IPS-15b (cell line): ENCODE measurements around the gene OR13C4.
"Not testable (repeated sequence)": the region's sequence is repeated elsewhere in the genome, so short reads cannot be mapped to it uniquely, and the experiment has no call there.

Source experiments
- H3K27me3 ChIP-seq: one replicate; pipeline ENCODE4 v1.6.1; 2013; ENCODE audit warnings: low read length; ENCODE audit not compliant: control insufficient read depth, insufficient read depth
- H3K36me3 ChIP-seq: one replicate; pipeline ENCODE4 v1.6.1; 2013; ENCODE audit warnings: low read length; ENCODE audit not compliant: control insufficient read depth, insufficient read depth
- H3K4me1 ChIP-seq: one replicate; pipeline ENCODE4 v1.6.1; 2013; ENCODE audit warnings: mild to moderate bottlenecking, low read length; ENCODE audit not compliant: control insufficient read depth, insufficient read depth
- H3K4me3 ChIP-seq: one replicate; pipeline ENCODE4 v1.5.1; 2013; ENCODE audit warnings: low read depth, low read length
- H3K9ac ChIP-seq: one replicate; pipeline ENCODE4 v1.6.1; 2013; ENCODE audit warnings: low read depth, mild to moderate bottlenecking, low read length
- H3K9me3 ChIP-seq: one replicate; pipeline ENCODE4 v1.6.1; 2013; ENCODE audit warnings: mild to moderate bottlenecking, low read length; ENCODE audit not compliant: control insufficient read depth, insufficient read depth

The OR13C4 gene

GRCh38 chr9:104527109-104527508, at the start of gene OR13C4:
Gene OR13C4 (minus strand): TSS chr9:104527209. CDS start chr9:104527209, 0 bp downstream.
- no peaks in the 10 kb centered on the region for H3K36me3 ChIP-seq
- no peak within 1 kb of the TSS for H3K4me3 ChIP-seq
- H3K27me3 ChIP-seq: no peaks in the 10 kb centered on the region
- H3K4me1 ChIP-seq: no peaks in the 10 kb centered on the region
- no peak within 1 kb of the TSS for H3K9ac ChIP-seq
- no peaks in the 10 kb centered on the region for H3K9me3 ChIP-seq

- H3K4me3 ChIP-seq: no peak overlapping the region
- no peaks in the 10 kb centered on the region for H3K36me3 ChIP-seq
- H3K27me3 ChIP-seq: no peaks in the 10 kb centered on the region
- H3K9me3 ChIP-seq: no peaks in the 10 kb centered on the region
- no peak overlapping the region for H3K9ac ChIP-seq
- H3K4me1 ChIP-seq: no peaks in the 10 kb centered on the region
Observed at GRCh38 chr9:104575456-104575855, 48.4 kb upstream of the OR13C4 start.

GRCh38 chr9:104572612-104573011, 45.6 kb upstream of the OR13C4 start:
- H3K4me1 ChIP-seq: no peaks in the 10 kb centered on the region
- no peaks in the 10 kb centered on the region for H3K36me3 ChIP-seq
- no peak overlapping the region for H3K4me3 ChIP-seq
- H3K9me3 ChIP-seq: no peaks in the 10 kb centered on the region
- H3K27me3 ChIP-seq: no peaks in the 10 kb centered on the region
- H3K9ac ChIP-seq: no peak overlapping the region

- Histone ChIP-seq H3K9ac (no peak within 1 kb of the TSS), H3K27me3 (no peaks in the 10 kb centered on the region), H3K4me3 (no peak within 1 kb of the TSS), H3K4me1 (no peaks in the 10 kb centered on the region), H3K9me3 (no peaks in the 10 kb centered on the region), H3K36me3 (no peaks in the 10 kb centered on the region)
Observed at GRCh38 chr9:104568868-104569267, 41.9 kb upstream of the OR13C4 start, which contains the start of gene OR13C8. Gene OR13C8 (plus strand): TSS chr9:104569168. CDS start chr9:104569168, 0 bp downstream.

GRCh38 chr9:104564358-104564757, 37.3 kb upstream of the OR13C4 start:
- Histone ChIP-seq H3K4me3 (no peak overlapping the region), H3K36me3 (no peaks in the 10 kb centered on the region), H3K9ac (no peak overlapping the region), H3K9me3 (no peaks in the 10 kb centered on the region), H3K4me1 (no peaks in the 10 kb centered on the region), H3K27me3 (no peaks in the 10 kb centered on the region)

- H3K4me1 ChIP-seq: no peaks in the 10 kb centered on the region
- no peaks in the 10 kb centered on the region for H3K27me3 ChIP-seq
- no peak overlapping the region for H3K4me3 ChIP-seq
- no peaks in the 10 kb centered on the region for H3K9me3 ChIP-seq
- H3K9ac ChIP-seq: no peak overlapping the region
- H3K36me3 ChIP-seq: no peaks in the 10 kb centered on the region
Observed at GRCh38 chr9:104556830-104557634, 30.0 kb upstream of the OR13C4 start.

GRCh38 chr9:104555521-104555920, 28.5 kb upstream of the OR13C4 start:
- Histone ChIP-seq H3K9ac (no peak overlapping the region), H3K4me1 (no peaks in the 10 kb centered on the region), H3K9me3 (no peaks in the 10 kb centered on the region), H3K27me3 (no peaks in the 10 kb centered on the region), H3K4me3 (no peak overlapping the region), H3K36me3 (no peaks in the 10 kb centered on the region)

- Histone ChIP-seq H3K9me3 (no peaks in the 10 kb centered on the region), H3K36me3 (no peaks in the 10 kb centered on the region), H3K4me3 (no peak overlapping the region), H3K4me1 (no peaks in the 10 kb centered on the region), H3K27me3 (no peaks in the 10 kb centered on the region), H3K9ac (no peak overlapping the region)
Observed at GRCh38 chr9:104553261-104553660, 26.3 kb upstream of the OR13C4 start.

GRCh38 chr9:104544644-104545043, 17.6 kb upstream of the OR13C4 start:
- Histone ChIP-seq H3K27me3 (no peaks in the 10 kb centered on the region), H3K4me3 (no peak overlapping the region), H3K9ac (no peak overlapping the region), H3K4me1 (no peaks in the 10 kb centered on the region), H3K36me3 (no peaks in the 10 kb centered on the region), H3K9me3 (no peaks in the 10 kb centered on the region)

GRCh38 chr9:104539275-104539674, 12.3 kb upstream of the OR13C4 start:
- Histone ChIP-seq H3K27me3 (no peaks in the 10 kb centered on the region), H3K36me3 (no peaks in the 10 kb centered on the region), H3K4me3 (no peak overlapping the region), H3K9ac (no peak overlapping the region), H3K9me3 (no peaks in the 10 kb centered on the region), H3K4me1 (no peaks in the 10 kb centered on the region)

GRCh38 chr9:104536756-104537155, 9.7 kb upstream of the OR13C4 start, which contains the start of gene OR13C3:
Gene OR13C3 (minus strand): TSS chr9:104536856. CDS start chr9:104536723, 133 bp downstream.
- no peaks in the 10 kb centered on the region for H3K36me3 ChIP-seq
- no peaks in the 10 kb centered on the region for H3K4me1 ChIP-seq
- no peak within 1 kb of the TSS for H3K9ac ChIP-seq
- H3K27me3 ChIP-seq: no peaks in the 10 kb centered on the region
- no peak within 1 kb of the TSS for H3K4me3 ChIP-seq
- H3K9me3 ChIP-seq: no peaks in the 10 kb centered on the region

- H3K36me3 ChIP-seq, H3K4me3 ChIP-seq, H3K9me3 ChIP-seq, H3K4me1 ChIP-seq, H3K27me3 ChIP-seq, H3K9ac ChIP-seq: not testable (repeated sequence)
Observed at GRCh38 chr9:104520241-104520640, 6.8 kb downstream of the OR13C4 start.
